CD14-positive monocyte (primary cell): ENCODE measurements around the gene TMX3. TPM values are rescaled to one million over a fixed set of nuclear protein-coding genes. Genes with fewer than 3 reads are reported as not detected.

ENCODE experiments used
- DNase-seq, 3 donors: peaks; one replicate each; pipeline ENCODE4 v3.0.0-alpha.2; 2011 to 2022
- H2AFZ ChIP-seq: 2 replicates; pipeline ENCODE4 v1.6.0; 2012; ENCODE audit warnings: mild to moderate bottlenecking, low read depth, low read length, inconsistent platforms; ENCODE audit not compliant: insufficient read depth, poor library complexity, severe bottlenecking
- H3K27ac ChIP-seq, 2 donors: 1 replicate in 1 of 2; 2 replicates in 1 of 2; pipeline ENCODE4 v1.5.1; 2012 to 2013; ENCODE audit warnings: low read length in 2 of 2, control low read depth in 1 of 2, inconsistent platforms in 1 of 2, low read depth in 1 of 2, mild to moderate bottlenecking in 1 of 2
- H3K27me3 ChIP-seq, 2 donors: one replicate each; pipeline versions ENCODE4 v1.6.0 to v1.6.1; 2011 to 2013; ENCODE audit warnings: low read length in 2 of 2; ENCODE audit not compliant: control insufficient read depth in 2 of 2, insufficient read depth in 2 of 2
- H3K36me3 ChIP-seq, 2 donors: replicated peaks in 1 of 2; 1 replicate in 1 of 2; 2 replicates in 1 of 2; pipeline versions ENCODE4 v1.5.1 to v1.6.1; 2012 to 2013; ENCODE audit warnings: low read length in 2 of 2, control low read depth in 1 of 2, inconsistent platforms in 1 of 2, mild to moderate bottlenecking in 1 of 2; ENCODE audit not compliant: insufficient read depth in 2 of 2, control insufficient read depth in 1 of 2
- H3K4me1 ChIP-seq, 2 donors: 1 replicate in 1 of 2; 2 replicates in 1 of 2; pipeline versions ENCODE4 v1.5.1 to v1.6.1; 2012 to 2013; ENCODE audit warnings: low read length in 2 of 2, control low read depth in 1 of 2, inconsistent platforms in 1 of 2, mild to moderate bottlenecking in 1 of 2, moderate library complexity in 1 of 2; ENCODE audit not compliant: insufficient read depth in 2 of 2, control insufficient read depth in 1 of 2
- H3K4me2 ChIP-seq: replicated peaks from 2 replicates; pipeline ENCODE3; 2012; ENCODE audit warnings: low read length, moderate library complexity, mild to moderate bottlenecking; ENCODE audit not compliant: poor library complexity, severe bottlenecking; ENCODE audit errors: extremely low read depth
- H3K4me3 ChIP-seq, 3 experiments: fragments of 200-600 bp in 1 of 3; sonication (generic) in 1 of 3; replicated peaks in 1 of 3; 1 replicate in 2 of 3; 2 replicates in 1 of 3; pipeline ENCODE4 v1.5.1; 2011 to 2013; ENCODE audit warnings: low read length in 3 of 3, mild to moderate bottlenecking in 3 of 3, control low read depth in 2 of 3, low read depth in 2 of 3, inconsistent platforms in 1 of 3, moderate library complexity in 1 of 3
- H3K79me2 ChIP-seq: 2 replicates; pipeline ENCODE4 v1.6.0; 2012; ENCODE audit warnings: mild to moderate bottlenecking, control low read depth, inconsistent platforms, low read length, moderate library complexity; ENCODE audit not compliant: insufficient read depth
- H3K9ac ChIP-seq: 2 replicates; pipeline ENCODE4 v1.6.0; 2017; ENCODE audit warnings: low read length, mild to moderate bottlenecking; ENCODE audit not compliant: insufficient read depth, poor library complexity, severe bottlenecking
- H3K9me3 ChIP-seq, 2 donors: replicated peaks in 1 of 2; 1 replicate in 1 of 2; 2 replicates in 1 of 2; pipeline versions ENCODE4 v1.5.1 to v1.6.1; 2012 to 2013; ENCODE audit warnings: low read length in 2 of 2, control low read depth in 1 of 2; ENCODE audit not compliant: control insufficient read depth in 1 of 2, insufficient read depth in 1 of 2
- H4K20me1 ChIP-seq: 2 replicates; pipeline ENCODE4 v1.6.0; 2012; ENCODE audit warnings: mild to moderate bottlenecking, low read length, control low read depth, moderate library complexity; ENCODE audit not compliant: insufficient read depth
- H3K27ac Mint-ChIP-seq, 7 donors: one replicate each; pipeline ENCODE4 v1.8.0; 2020; ENCODE audit warnings: mild to moderate bottlenecking in 7 of 7, mixed read lengths in 7 of 7, moderate library complexity in 6 of 7, inconsistent platforms in 2 of 7
- H3K27me3 Mint-ChIP-seq, 3 donors: one replicate each; pipeline ENCODE4 v1.8.0; 2021 to 2022; ENCODE audit warnings: low read depth in 3 of 3, mild to moderate bottlenecking in 3 of 3, mixed read lengths in 3 of 3, moderate library complexity in 3 of 3, inconsistent platforms in 1 of 3
- H3K36me3 Mint-ChIP-seq, 2 donors: one replicate each; pipeline ENCODE4 v1.8.0; 2020; ENCODE audit warnings: mixed read lengths in 2 of 2, inconsistent platforms in 1 of 2, mild to moderate bottlenecking in 1 of 2
- H3K4me1 Mint-ChIP-seq: one replicate; pipeline ENCODE4 v1.8.0; 2020; ENCODE audit warnings: mild to moderate bottlenecking, mixed read lengths
- H3K4me3 Mint-ChIP-seq, 2 donors: one replicate each; pipeline ENCODE4 v1.8.0; 2020; ENCODE audit warnings: mild to moderate bottlenecking in 2 of 2, mixed read lengths in 2 of 2, moderate library complexity in 1 of 2
- H3K9me3 Mint-ChIP-seq, 7 donors: one replicate each; pipeline ENCODE4 v1.8.0; 2020 to 2022; ENCODE audit warnings: mixed read lengths in 7 of 7, mild to moderate bottlenecking in 6 of 7, moderate library complexity in 6 of 7, inconsistent platforms in 2 of 7
- CTCF ChIP-seq: fragments of 200-600 bp; IDR thresholded peaks from one replicate; pipeline ENCODE4 v1.8.0; 2022; ENCODE audit warnings: antibody characterized with exemption, mild to moderate bottlenecking
- WGBS: methylation state at CpG from one replicate; pipeline ENCODE4 v1.1.5; 2013; ENCODE audit warnings: missing lambda C conversion rate; ENCODE audit not compliant: insufficient coverage; 5-methylcytosine and 5-hydroxymethylcytosine counted together
- intact Hi-C, 2 donors: fragments of 100-400 bp; cut with micrococcal nuclease; formaldehyde crosslinking; loops; one replicate each; pipeline versions ENCODE4 v1.15.0 to v1.15.1; 2023
- polyA plus RNA-seq, 3 donors: library from polyadenylated mRNA; depleted of rRNA in 1 of 3; unstranded in 2 of 3; stranded (reverse) in 1 of 3; fragments of 300-500 nt in 2 of 3; fragments of >200 nt in 1 of 3; fragmentation: Illumina TruSeq in 2 of 3; gene quantifications; 1 replicate in 2 of 3; 2 replicates in 1 of 3; pipeline ENCODE4 v1.2.3, GENCODE V29; 2012 to 2021

TMX3 gene
- polyA plus RNA-seq, 3 donors, result 13.7 to 37.7 (median 16.5) TPM

GRCh38 chr18:68742206-68742605, 27.3 kb upstream of the TMX3 start:
- H3K9me3 ChIP-seq, result no peaks in the 10 kb centered on the region
- no peaks in the 10 kb centered on the region for H3K4me1 ChIP-seq
- no peak for DNase-seq
- Mint-ChIP-seq H3K4me3 (no peak overlapping the region), H3K27me3 (peaks cover 0 to 3% (median 0%) of the 10 kb centered on the region in 3 donors), H3K27ac (no peak overlapping the region), H3K36me3 (no peaks in the 10 kb centered on the region), H3K9me3 (peaks cover 0 to 2% (median 0%) of the 10 kb centered on the region in 7 donors), H3K4me1 (no peaks in the 10 kb centered on the region)
- no peaks in the 10 kb centered on the region for H3K27me3 ChIP-seq
- intact Hi-C loops, result no loop called here
- no peak overlapping the region for H3K4me2 ChIP-seq
- no peaks in the 10 kb centered on the region for H3K36me3 ChIP-seq
- no peak overlapping the region for H2AFZ ChIP-seq
- no peaks in the 10 kb centered on the region for H3K79me2 ChIP-seq
- no peak overlapping the region for H3K27ac ChIP-seq
- H4K20me1 ChIP-seq, result no peaks in the 10 kb centered on the region
- WGBS, result no CpG with 5 or more reads among the region's 1 CpG
- no peak for TF ChIP-seq CTCF
- no peak overlapping the region for H3K9ac ChIP-seq
- no peak overlapping the region for H3K4me3 ChIP-seq

GRCh38 chr18:68740966-68741365, 26.1 kb upstream of the TMX3 start:
- no peaks in the 10 kb centered on the region for H3K36me3 Mint-ChIP-seq
- H3K4me3 Mint-ChIP-seq, result no peak overlapping the region
- DNase-seq, result no peak
- H3K27ac ChIP-seq, result no peak overlapping the region
- H3K9me3 ChIP-seq, result no peaks in the 10 kb centered on the region
- no peaks in the 10 kb centered on the region for H3K27me3 ChIP-seq
- no peaks in the 10 kb centered on the region for H3K9me3 Mint-ChIP-seq
- no peak overlapping the region for H3K4me2 ChIP-seq
- H2AFZ ChIP-seq, result no peak overlapping the region
- H3K27ac Mint-ChIP-seq, result no peak overlapping the region
- TF ChIP-seq CTCF, result no peak
- no peaks in the 10 kb centered on the region for H3K79me2 ChIP-seq
- peaks cover 0 to 3% (median 0%) of the 10 kb centered on the region in 3 donors for H3K27me3 Mint-ChIP-seq
- H3K4me1 Mint-ChIP-seq, result no peaks in the 10 kb centered on the region
- H3K36me3 ChIP-seq, result no peaks in the 10 kb centered on the region
- 100% methylated on average over 1 of the region's 1 CpG for WGBS
- no peaks in the 10 kb centered on the region for H4K20me1 ChIP-seq
- no peak overlapping the region for H3K9ac ChIP-seq
- intact Hi-C loops, result no loop called here
- no peak overlapping the region for H3K4me3 ChIP-seq
- no peaks in the 10 kb centered on the region for H3K4me1 ChIP-seq
